Panc1 (cell line): ENCODE results near the gene SPATA46. TPM values are rescaled to one million over a fixed set of nuclear protein-coding genes. Genes with fewer than 3 reads are reported as not detected.

Experiments
- ATAC-seq: fragments of 200-7000 bp; cut with Tn5 transposase; 2 replicates; pipeline ENCODE4 v1.9.1; 2020; ENCODE audit warnings: mild to moderate bottlenecking, moderate library complexity
- BruUV-seq: library from RNA; stranded (reverse); fragments of 400-500 nt; replicated peaks from 2 replicates; lab custom pipeline; 2021; lab: Mats Ljungman, UMichigan
- CTCF ChIA-PET: fragments of 300-600 bp; sonication (Branson Sonifier 250); formaldehyde crosslinking; loops from one replicate; lab custom pipeline; 2022; ENCODE audit warnings: antibody characterized with exemption; lab: Charles Lee
- POLR2A ChIA-PET: fragments of 300-600 bp; sonication (Branson Sonifier 250); formaldehyde crosslinking; loops from one replicate; lab custom pipeline; 2022; ENCODE audit warnings: antibody characterized with exemption; lab: Charles Lee
- DNase-seq: peaks from one replicate; pipeline ENCODE4 v3.0.0-alpha.2; 2010; ENCODE audit warnings: low read depth, low spot score
- H3K27ac ChIP-seq: 2 replicates; pipeline ENCODE4 v1.5.1; 2011; ENCODE audit warnings: mild to moderate bottlenecking, low read length, inconsistent platforms
- H3K27me3 ChIP-seq: fragments of 200-500 bp; sonication (Bioruptor generic); 2 replicates; pipeline ENCODE4 v1.6.0; 2014; ENCODE audit warnings: low read length, inconsistent platforms; ENCODE audit not compliant: control insufficient read depth, insufficient read depth
- H3K36me3 ChIP-seq: fragments of 200-500 bp; sonication (Bioruptor generic); 2 replicates; pipeline ENCODE4 v1.5.1; 2014; ENCODE audit warnings: inconsistent platforms, mild to moderate bottlenecking, low read length, moderate library complexity; ENCODE audit not compliant: control insufficient read depth, insufficient read depth
- H3K4me1 ChIP-seq: 2 replicates; pipeline ENCODE4 v1.5.1; 2011; ENCODE audit warnings: inconsistent platforms, mild to moderate bottlenecking, low read length, moderate library complexity; ENCODE audit not compliant: control insufficient read depth, insufficient read depth
- H3K4me3 ChIP-seq, 2 experiments: 2 replicates each; pipeline ENCODE4 v1.5.1; 2011 to 2012; ENCODE audit warnings: low read depth in 2 of 2, low read length in 2 of 2, mild to moderate bottlenecking in 2 of 2, inconsistent platforms in 1 of 2, moderate library complexity in 1 of 2
- H3K9me3 ChIP-seq: fragments of 200-500 bp; sonication (Bioruptor generic); 2 replicates; pipeline ENCODE4 v1.5.1; 2014; ENCODE audit warnings: low read depth, mild to moderate bottlenecking, inconsistent platforms, low read length, moderate library complexity; ENCODE audit not compliant: control insufficient read depth, insufficient read depth
- POLR2AphosphoS5 ChIP-seq: IDR thresholded peaks from 2 replicates; pipeline ENCODE4 v1.6.1; 2012; ENCODE audit warnings: mild to moderate bottlenecking, low read depth, low read length, moderate library complexity
- SIN3A ChIP-seq: IDR thresholded peaks from 2 replicates; pipeline ENCODE4 v1.6.1; 2012; ENCODE audit warnings: low read depth, mild to moderate bottlenecking, low read length, moderate library complexity, borderline replicate concordance; ENCODE audit not compliant: insufficient read depth
- TCF7L2 ChIP-seq: IDR thresholded peaks from 2 replicates; pipeline ENCODE4 v1.6.1; 2011; ENCODE audit warnings: mild to moderate bottlenecking, low read depth, low read length, inconsistent platforms
- in situ Hi-C: cut with HindIII; loops from 2 replicates; pipeline ENCODE4 v1.10.0; 2016; ENCODE audit warnings: low sequenced_read_pairs, low pct_unique_long_range_greater_than_20kb
- intact Hi-C: fragments of 100-400 bp; cut with micrococcal nuclease; formaldehyde crosslinking; loops from one replicate; pipeline ENCODE4 v1.10.0; 2022; ENCODE audit not compliant: unreplicated experiment
- total RNA-seq: library from RNA; stranded (reverse); gene quantifications from one replicate; pipeline ENCODE4 v1.2.1, GENCODE V29; 2021; ENCODE audit not compliant: unreplicated experiment
- TF ChIP-seq, protein P1 (sequence below), 2 experiments: IDR thresholded peaks; 2 replicates each; pipeline ENCODE4 v1.6.1; 2011 to 2012; ENCODE audit warnings: low read depth in 2 of 2, control low read depth in 1 of 2, low read length in 1 of 2, mild to moderate bottlenecking in 1 of 2, moderate library complexity in 1 of 2; ENCODE audit not compliant: insufficient read depth in 1 of 2
- TF ChIP-seq, protein P2 (sequence below): fragments of 450-650 bp; IDR thresholded peaks from 2 replicates; pipeline ENCODE4 v1.5.1; 2017; ENCODE audit warnings: mild to moderate bottlenecking

SPATA46 gene
- total RNA-seq, 1 experiment from 2014 or later, result not detected

- Histone ChIP-seq H3K27me3 (no peaks in the 10 kb centered on the region), H3K36me3 (peaks cover 9% of the 10 kb centered on the region; the same call in 1 of the 2 replicates), H3K4me3 (no peak overlapping the region), H3K9me3 (no peaks in the 10 kb centered on the region), H3K4me1 (peaks cover 23% of the 10 kb centered on the region), H3K27ac (peak overlapping the region; percentile 20)
- in situ Hi-C loops (no loop called here), intact Hi-C loops (no loop called here)
- no peak for DNase-seq
- POLR2A ChIA-PET, result no interaction called here
- no TSS peak for BruUV-seq
- ATAC-seq, result no peak
- CTCF ChIA-PET, result no interaction called here
- TF ChIP-seq TCF7L2 (no peak), POLR2AphosphoS5 (no peak), SIN3A (no peak)
- TF ChIP-seq, protein P1, sequence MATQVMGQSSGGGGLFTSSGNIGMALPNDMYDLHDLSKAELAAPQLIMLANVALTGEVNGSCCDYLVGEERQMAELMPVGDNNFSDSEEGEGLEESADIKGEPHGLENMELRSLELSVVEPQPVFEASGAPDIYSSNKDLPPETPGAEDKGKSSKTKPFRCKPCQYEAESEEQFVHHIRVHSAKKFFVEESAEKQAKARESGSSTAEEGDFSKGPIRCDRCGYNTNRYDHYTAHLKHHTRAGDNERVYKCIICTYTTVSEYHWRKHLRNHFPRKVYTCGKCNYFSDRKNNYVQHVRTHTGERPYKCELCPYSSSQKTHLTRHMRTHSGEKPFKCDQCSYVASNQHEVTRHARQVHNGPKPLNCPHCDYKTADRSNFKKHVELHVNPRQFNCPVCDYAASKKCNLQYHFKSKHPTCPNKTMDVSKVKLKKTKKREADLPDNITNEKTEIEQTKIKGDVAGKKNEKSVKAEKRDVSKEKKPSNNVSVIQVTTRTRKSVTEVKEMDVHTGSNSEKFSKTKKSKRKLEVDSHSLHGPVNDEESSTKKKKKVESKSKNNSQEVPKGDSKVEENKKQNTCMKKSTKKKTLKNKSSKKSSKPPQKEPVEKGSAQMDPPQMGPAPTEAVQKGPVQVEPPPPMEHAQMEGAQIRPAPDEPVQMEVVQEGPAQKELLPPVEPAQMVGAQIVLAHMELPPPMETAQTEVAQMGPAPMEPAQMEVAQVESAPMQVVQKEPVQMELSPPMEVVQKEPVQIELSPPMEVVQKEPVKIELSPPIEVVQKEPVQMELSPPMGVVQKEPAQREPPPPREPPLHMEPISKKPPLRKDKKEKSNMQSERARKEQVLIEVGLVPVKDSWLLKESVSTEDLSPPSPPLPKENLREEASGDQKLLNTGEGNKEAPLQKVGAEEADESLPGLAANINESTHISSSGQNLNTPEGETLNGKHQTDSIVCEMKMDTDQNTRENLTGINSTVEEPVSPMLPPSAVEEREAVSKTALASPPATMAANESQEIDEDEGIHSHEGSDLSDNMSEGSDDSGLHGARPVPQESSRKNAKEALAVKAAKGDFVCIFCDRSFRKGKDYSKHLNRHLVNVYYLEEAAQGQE (IDR thresholded peaks at IDR 0.05; ENCODE audit: insufficient read depth in 1 of 2, low read depth in 2 of 2, low read length in 1 of 2), result no peak
- TF ChIP-seq, protein P2, sequence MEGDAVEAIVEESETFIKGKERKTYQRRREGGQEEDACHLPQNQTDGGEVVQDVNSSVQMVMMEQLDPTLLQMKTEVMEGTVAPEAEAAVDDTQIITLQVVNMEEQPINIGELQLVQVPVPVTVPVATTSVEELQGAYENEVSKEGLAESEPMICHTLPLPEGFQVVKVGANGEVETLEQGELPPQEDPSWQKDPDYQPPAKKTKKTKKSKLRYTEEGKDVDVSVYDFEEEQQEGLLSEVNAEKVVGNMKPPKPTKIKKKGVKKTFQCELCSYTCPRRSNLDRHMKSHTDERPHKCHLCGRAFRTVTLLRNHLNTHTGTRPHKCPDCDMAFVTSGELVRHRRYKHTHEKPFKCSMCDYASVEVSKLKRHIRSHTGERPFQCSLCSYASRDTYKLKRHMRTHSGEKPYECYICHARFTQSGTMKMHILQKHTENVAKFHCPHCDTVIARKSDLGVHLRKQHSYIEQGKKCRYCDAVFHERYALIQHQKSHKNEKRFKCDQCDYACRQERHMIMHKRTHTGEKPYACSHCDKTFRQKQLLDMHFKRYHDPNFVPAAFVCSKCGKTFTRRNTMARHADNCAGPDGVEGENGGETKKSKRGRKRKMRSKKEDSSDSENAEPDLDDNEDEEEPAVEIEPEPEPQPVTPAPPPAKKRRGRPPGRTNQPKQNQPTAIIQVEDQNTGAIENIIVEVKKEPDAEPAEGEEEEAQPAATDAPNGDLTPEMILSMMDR, result no peak
Measured at GRCh38 chr1:162343470-162343869, 33.2 kb downstream of the SPATA46 start.

GRCh38 chr1:162342452-162342983 is 34.1 kb downstream of the SPATA46 start:
- no peak for ATAC-seq
- Histone ChIP-seq H3K4me1 (peaks cover 14% of the 10 kb centered on the region), H3K27me3 (no peaks in the 10 kb centered on the region), H3K9me3 (no peaks in the 10 kb centered on the region), H3K27ac (no peak overlapping the region), H3K4me3 (no peak overlapping the region), H3K36me3 (peaks cover 9% of the 10 kb centered on the region; the same call in 1 of the 2 replicates)
- POLR2A ChIA-PET, result no interaction called here
- in situ Hi-C loops (no loop called here), intact Hi-C loops (no loop called here)
- no peak for DNase-seq
- CTCF ChIA-PET, result no interaction called here
- no TSS peak for BruUV-seq
- TF ChIP-seq, protein P2, result no peak
- no peak for TF ChIP-seq TCF7L2
- TF ChIP-seq, protein P1 (IDR thresholded peaks at IDR 0.05; ENCODE audit: insufficient read depth in 1 of 2, low read depth in 2 of 2, low read length in 1 of 2), result no peak
- TF ChIP-seq SIN3A, result no peak
- TF ChIP-seq POLR2AphosphoS5, result no peak
